Measurements from ENCODE around the gene DUSP10.

DUSP10 gene

GRCh38 chr1:221728037-221728505 lies 13.8 kb downstream of the DUSP10 start:
- DNase-seq, result no peak

- no peak for DNase-seq
Observed at GRCh38 chr1:221727146-221728036, 14.5 kb downstream of the DUSP10 start.

- DNase-seq, result no peak
Observed at GRCh38 chr1:221725735-221726672, 15.9 kb downstream of the DUSP10 start.

- no peak for DNase-seq
Observed at GRCh38 chr1:221724931-221725605, 16.8 kb downstream of the DUSP10 start.

GRCh38 chr1:221723848-221724236 lies 18.0 kb downstream of the DUSP10 start:
- DNase-seq, result no peak

- DNase-seq, result no peak
Observed at GRCh38 chr1:221723018-221723847, 18.7 kb downstream of the DUSP10 start.

GRCh38 chr1:221722254-221723017 lies 19.5 kb downstream of the DUSP10 start:
- DNase-seq, result no peak

- DNase-seq, result no peak
Observed at GRCh38 chr1:221720545-221720944, 21.3 kb downstream of the DUSP10 start.

GRCh38 chr1:221719987-221720386 lies 21.9 kb downstream of the DUSP10 start:
- DNase-seq, result no peak

GRCh38 chr1:221719278-221719597 lies 22.7 kb downstream of the DUSP10 start:
- no peak for DNase-seq

GRCh38 chr1:221718381-221719277 lies 23.3 kb downstream of the DUSP10 start:
- DNase-seq, result no peak

- DNase-seq, result no peak
Observed at GRCh38 chr1:221717485-221717853, 24.4 kb downstream of the DUSP10 start.

- DNase-seq, result no peak
Observed at GRCh38 chr1:221716713-221717484, 25.0 kb downstream of the DUSP10 start.

- DNase-seq, result no peak
Observed at GRCh38 chr1:221715321-221716169, 26.3 kb downstream of the DUSP10 start.

GRCh38 chr1:221714227-221715152 lies 27.4 kb downstream of the DUSP10 start:
- no peak for DNase-seq

GRCh38 chr1:221712776-221713431 lies 29.0 kb downstream of the DUSP10 start:
- peak; percentile 64 for DNase-seq

GRCh38 chr1:221712198-221712684 lies 29.6 kb downstream of the DUSP10 start:
- DNase-seq, result peak; percentile 11
